Neural progenitor cell (in vitro differentiated cells): Measurements from ENCODE around the gene FOXN3. TPM values are rescaled to one million over a fixed set of nuclear protein-coding genes. Genes with fewer than 3 reads are reported as not detected.

Source experiments
- DNase-seq: peaks from one replicate; pipeline ENCODE4 v3.0.0-alpha.2; 2016; ENCODE audit warnings: low spot score
- H2AFZ ChIP-seq: fragments of 200-600 bp; sonication (generic); replicated peaks from 2 replicates; pipeline ENCODE4 v1.6.1; 2016; ENCODE audit warnings: antibody characterized with exemption
- H3F3A ChIP-seq: fragments of 200-600 bp; sonication (generic); 2 replicates; pipeline ENCODE4 v1.6.1; 2016; ENCODE audit warnings: antibody characterized with exemption, low read depth
- H3K27ac ChIP-seq: fragments of 200-600 bp; sonication (generic); 2 replicates; pipeline ENCODE4 v1.5.1; 2016; ENCODE audit warnings: mild to moderate bottlenecking
- H3K27me3 ChIP-seq: fragments of 200-600 bp; sonication (generic); 2 replicates; pipeline ENCODE4 v1.6.1; 2016; ENCODE audit warnings: mild to moderate bottlenecking, moderate library complexity
- H3K36me3 ChIP-seq: fragments of 200-600 bp; sonication (generic); 2 replicates; pipeline ENCODE4 v1.5.1; 2016
- H3K4me1 ChIP-seq: fragments of 200-600 bp; sonication (generic); 2 replicates; pipeline ENCODE4 v1.6.1; 2016; ENCODE audit warnings: mixed run types
- H3K4me2 ChIP-seq: fragments of 200-600 bp; sonication (generic); 2 replicates; pipeline ENCODE4 v1.6.1; 2016
- H3K4me3 ChIP-seq: fragments of 200-600 bp; sonication (generic); 2 replicates; pipeline ENCODE4 v1.5.1; 2016
- H3K79me2 ChIP-seq: fragments of 200-600 bp; sonication (generic); 2 replicates; pipeline ENCODE4 v1.6.1; 2016; ENCODE audit warnings: low read depth
- H3K9ac ChIP-seq: fragments of 200-600 bp; sonication (generic); 2 replicates; pipeline ENCODE4 v1.6.1; 2016
- H3K9me3 ChIP-seq: fragments of 200-600 bp; sonication (generic); 2 replicates; pipeline ENCODE4 v1.5.1; 2016; ENCODE audit warnings: low read depth
- H4K20me1 ChIP-seq: fragments of 200-600 bp; sonication (generic); 2 replicates; pipeline ENCODE4 v1.6.1; 2016; ENCODE audit warnings: low read depth
- H3K27ac Mint-ChIP-seq: 3 replicates; pipeline ENCODE4 v1.8.0; 2021; ENCODE audit warnings: mixed read lengths
- H3K27me3 Mint-ChIP-seq: 2 replicates; pipeline ENCODE4 v1.8.0; 2022; ENCODE audit warnings: low read depth, mild to moderate bottlenecking, inconsistent platforms, moderate library complexity, mixed read lengths; ENCODE audit not compliant: insufficient read depth
- H3K36me3 Mint-ChIP-seq: 3 replicates; pipeline ENCODE4 v1.8.0; 2021; ENCODE audit warnings: mixed read lengths
- H3K4me1 Mint-ChIP-seq: 3 replicates; pipeline ENCODE4 v1.8.0; 2021; ENCODE audit warnings: mixed read lengths
- H3K4me3 Mint-ChIP-seq: 3 replicates; pipeline ENCODE4 v1.8.0; 2021; ENCODE audit warnings: mild to moderate bottlenecking, moderate library complexity, mixed read lengths
- H3K9me3 Mint-ChIP-seq: 3 replicates; pipeline ENCODE4 v1.8.0; 2020; ENCODE audit warnings: mixed read lengths
- EZH2 ChIP-seq: fragments of 200-600 bp; sonication (generic); IDR thresholded peaks from 2 replicates; pipeline ENCODE4 v1.6.1; 2017; ENCODE audit warnings: antibody characterized with exemption, mild to moderate bottlenecking, moderate library complexity
- EZH2phosphoT487 ChIP-seq: fragments of 200-600 bp; sonication (generic); IDR thresholded peaks from 2 replicates; pipeline ENCODE4 v1.6.1; 2017; ENCODE audit warnings: antibody characterized with exemption
- total RNA-seq: library from RNA; depleted of rRNA; stranded (reverse); fragments of >200 nt; gene quantifications from 2 replicates; pipeline ENCODE4 v1.2.3, GENCODE V29; 2015; ENCODE audit warnings: low replicate concordance
- TF ChIP-seq, protein P1 (sequence below): fragments of 200-600 bp; sonication (generic); IDR thresholded peaks from 2 replicates; pipeline ENCODE4 v1.5.1; 2017; ENCODE audit warnings: antibody characterized with exemption, mild to moderate bottlenecking

The FOXN3 gene
- total RNA-seq, 1 donor from 2014 or later, result 39.5 TPM

DNA sequence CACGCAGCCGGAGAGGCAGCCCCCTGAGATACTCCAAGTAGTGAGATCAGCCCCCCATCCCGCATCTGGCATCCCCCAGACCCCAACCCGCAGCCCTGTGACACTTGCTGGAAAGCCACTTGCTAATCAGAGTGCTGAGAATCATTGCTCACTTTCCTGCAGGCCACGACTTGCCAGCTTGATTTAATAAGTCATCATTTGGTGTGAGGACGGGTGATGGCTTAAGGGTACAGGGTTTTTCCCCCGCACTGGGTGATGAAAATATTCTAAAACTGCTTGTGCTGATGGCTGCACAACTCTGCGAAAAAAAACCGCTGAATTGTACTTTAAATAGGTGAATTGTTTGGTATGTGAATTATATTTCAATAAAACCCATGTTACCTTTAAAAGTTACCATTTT, 171.2 kb downstream of the FOXN3 start:
- Histone ChIP-seq H3K9ac (no peak overlapping the region), H3K4me2 (no peak overlapping the region), H3K4me3 (no peak overlapping the region), H3K27me3 (no peaks in the 10 kb centered on the region), H3K36me3 (no peaks in the 10 kb centered on the region), H3K79me2 (peaks cover 19% of the 10 kb centered on the region), H3K4me1 (peaks cover 19% of the 10 kb centered on the region), H3K9me3 (no peaks in the 10 kb centered on the region), H3K27ac (no peak overlapping the region), H4K20me1 (peaks cover 24% of the 10 kb centered on the region), H2AFZ (no peak overlapping the region), H3F3A (no peaks in the 10 kb centered on the region)
- Mint-ChIP-seq H3K36me3 (peaks cover 8% of the 10 kb centered on the region), H3K9me3 (peaks cover 2% of the 10 kb centered on the region), H3K27ac (no peak overlapping the region), H3K4me1 (peaks cover 13% of the 10 kb centered on the region), H3K27me3 (no peaks in the 10 kb centered on the region), H3K4me3 (no peak overlapping the region)
- no peak for DNase-seq
- TF ChIP-seq EZH2 (no peak), EZH2phosphoT487 (no peak)
- TF ChIP-seq, protein P1, sequence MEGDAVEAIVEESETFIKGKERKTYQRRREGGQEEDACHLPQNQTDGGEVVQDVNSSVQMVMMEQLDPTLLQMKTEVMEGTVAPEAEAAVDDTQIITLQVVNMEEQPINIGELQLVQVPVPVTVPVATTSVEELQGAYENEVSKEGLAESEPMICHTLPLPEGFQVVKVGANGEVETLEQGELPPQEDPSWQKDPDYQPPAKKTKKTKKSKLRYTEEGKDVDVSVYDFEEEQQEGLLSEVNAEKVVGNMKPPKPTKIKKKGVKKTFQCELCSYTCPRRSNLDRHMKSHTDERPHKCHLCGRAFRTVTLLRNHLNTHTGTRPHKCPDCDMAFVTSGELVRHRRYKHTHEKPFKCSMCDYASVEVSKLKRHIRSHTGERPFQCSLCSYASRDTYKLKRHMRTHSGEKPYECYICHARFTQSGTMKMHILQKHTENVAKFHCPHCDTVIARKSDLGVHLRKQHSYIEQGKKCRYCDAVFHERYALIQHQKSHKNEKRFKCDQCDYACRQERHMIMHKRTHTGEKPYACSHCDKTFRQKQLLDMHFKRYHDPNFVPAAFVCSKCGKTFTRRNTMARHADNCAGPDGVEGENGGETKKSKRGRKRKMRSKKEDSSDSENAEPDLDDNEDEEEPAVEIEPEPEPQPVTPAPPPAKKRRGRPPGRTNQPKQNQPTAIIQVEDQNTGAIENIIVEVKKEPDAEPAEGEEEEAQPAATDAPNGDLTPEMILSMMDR, result no peak

DNA sequence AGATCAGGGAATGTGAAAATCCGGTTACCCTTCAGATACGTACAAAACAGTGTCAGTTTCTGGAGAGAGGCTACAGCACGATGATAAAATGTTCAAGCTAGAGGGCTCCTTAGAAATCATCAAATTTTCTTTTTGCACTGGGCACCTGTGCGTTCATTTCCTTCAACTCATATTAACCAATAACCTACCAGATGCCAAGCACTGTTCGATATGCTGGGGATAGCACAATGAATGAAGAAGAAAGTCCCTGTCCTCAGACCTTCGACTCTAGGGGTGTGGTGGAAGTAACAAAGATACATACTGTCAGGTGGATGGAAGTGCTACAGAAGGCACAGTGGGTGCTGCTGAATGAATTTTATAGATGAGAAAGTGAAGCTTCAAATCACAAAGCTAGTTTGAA, 172.3 kb downstream of the FOXN3 start:
- H3K9me3 ChIP-seq, result no peaks in the 10 kb centered on the region
- no peak for TF ChIP-seq EZH2
- TF ChIP-seq EZH2phosphoT487, result no peak
- H2AFZ ChIP-seq, result no peak overlapping the region
- no peak overlapping the region for H3K4me2 ChIP-seq
- no peaks in the 10 kb centered on the region for H3K36me3 ChIP-seq
- Mint-ChIP-seq H3K9me3 (peaks cover 2% of the 10 kb centered on the region), H3K36me3 (peaks cover 12% of the 10 kb centered on the region), H3K4me3 (no peak overlapping the region), H3K27me3 (no peaks in the 10 kb centered on the region), H3K27ac (no peak overlapping the region), H3K4me1 (peaks cover 13% of the 10 kb centered on the region)
- H3F3A ChIP-seq, result no peaks in the 10 kb centered on the region
- no peak overlapping the region for H3K4me3 ChIP-seq
- H3K27ac ChIP-seq, result no peak overlapping the region
- peaks cover 24% of the 10 kb centered on the region for H4K20me1 ChIP-seq
- DNase-seq, result no peak
- no peaks in the 10 kb centered on the region for H3K27me3 ChIP-seq
- peaks cover 19% of the 10 kb centered on the region for H3K4me1 ChIP-seq
- peaks cover 18% of the 10 kb centered on the region for H3K79me2 ChIP-seq
- no peak overlapping the region for H3K9ac ChIP-seq

DNA sequence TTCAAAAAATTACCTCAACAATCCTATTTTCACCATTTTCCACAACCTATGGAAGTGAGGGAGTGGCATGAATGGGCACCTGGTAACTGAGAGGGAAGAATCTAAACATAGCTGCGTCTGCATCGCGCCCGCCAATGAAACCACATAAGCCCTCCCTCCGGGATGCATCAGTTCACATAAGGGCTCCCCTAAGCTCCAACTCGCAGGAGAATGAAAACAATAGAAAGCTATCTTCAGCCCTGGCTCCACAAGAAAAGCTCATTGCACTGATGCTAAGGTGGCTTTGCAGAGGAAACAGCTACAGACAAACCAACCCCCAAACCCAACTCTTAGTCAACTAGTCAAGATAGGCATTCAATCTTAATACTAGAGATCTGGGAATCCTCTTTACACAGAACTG, 173.3 kb downstream of the FOXN3 start:
- no peaks in the 10 kb centered on the region for H3K27me3 Mint-ChIP-seq
- peaks cover 2% of the 10 kb centered on the region for H3K9me3 Mint-ChIP-seq
- no peak overlapping the region for H2AFZ ChIP-seq
- no peaks in the 10 kb centered on the region for H3F3A ChIP-seq
- peaks cover 12% of the 10 kb centered on the region for H3K36me3 Mint-ChIP-seq
- no peaks in the 10 kb centered on the region for H3K36me3 ChIP-seq
- no peaks in the 10 kb centered on the region for H3K9me3 ChIP-seq
- peaks cover 13% of the 10 kb centered on the region for H3K4me1 Mint-ChIP-seq
- no peak overlapping the region for H3K4me3 ChIP-seq
- TF ChIP-seq, protein P1, result no peak
- TF ChIP-seq EZH2, result no peak
- no peak for TF ChIP-seq EZH2phosphoT487
- H3K27ac ChIP-seq, result no peak overlapping the region
- peaks cover 18% of the 10 kb centered on the region for H3K79me2 ChIP-seq
- H4K20me1 ChIP-seq, result peaks cover 24% of the 10 kb centered on the region
- H3K27ac Mint-ChIP-seq, result no peak overlapping the region
- H3K27me3 ChIP-seq, result no peaks in the 10 kb centered on the region
- DNase-seq, result peak; percentile 25
- peak overlapping the region; percentile 30 for H3K4me2 ChIP-seq
- peaks cover 19% of the 10 kb centered on the region for H3K4me1 ChIP-seq
- H3K9ac ChIP-seq, result no peak overlapping the region
- no peak overlapping the region for H3K4me3 Mint-ChIP-seq

DNA sequence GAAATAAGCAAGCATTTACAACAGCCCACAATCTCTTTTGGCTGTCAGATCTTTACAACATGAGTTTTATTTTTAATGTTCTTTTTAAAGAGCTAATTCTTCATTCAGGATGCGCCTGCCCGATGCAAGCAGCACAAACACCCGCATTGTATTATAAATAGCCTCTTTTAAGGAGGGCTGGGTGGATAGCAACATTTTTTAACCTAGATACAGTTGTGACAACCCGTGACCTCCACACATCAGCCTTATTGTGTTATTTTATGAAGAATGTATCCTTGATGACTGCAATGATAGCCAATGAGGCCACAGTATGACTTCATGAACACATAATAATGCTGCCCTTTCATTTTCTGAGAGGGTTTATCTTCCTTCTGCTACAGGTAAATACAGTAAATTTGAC, 173.7 kb downstream of the FOXN3 start:
- H2AFZ ChIP-seq, result no peak overlapping the region
- H3K9me3 ChIP-seq, result no peaks in the 10 kb centered on the region
- Mint-ChIP-seq H3K4me1 (peaks cover 13% of the 10 kb centered on the region), H3K27me3 (no peaks in the 10 kb centered on the region), H3K27ac (no peak overlapping the region), H3K4me3 (no peak overlapping the region), H3K9me3 (peaks cover 2% of the 10 kb centered on the region), H3K36me3 (peaks cover 12% of the 10 kb centered on the region)
- DNase-seq, result no peak
- H3K9ac ChIP-seq, result no peak overlapping the region
- H3K79me2 ChIP-seq, result peaks cover 18% of the 10 kb centered on the region
- H3K4me2 ChIP-seq, result no peak overlapping the region
- no peaks in the 10 kb centered on the region for H3K36me3 ChIP-seq
- H3K4me1 ChIP-seq, result peaks cover 19% of the 10 kb centered on the region
- TF ChIP-seq EZH2phosphoT487, result no peak
- TF ChIP-seq EZH2, result no peak
- TF ChIP-seq, protein P1, result no peak
- no peaks in the 10 kb centered on the region for H3K27me3 ChIP-seq
- no peak overlapping the region for H3K4me3 ChIP-seq
- no peaks in the 10 kb centered on the region for H3F3A ChIP-seq
- H4K20me1 ChIP-seq, result peaks cover 24% of the 10 kb centered on the region
- no peak overlapping the region for H3K27ac ChIP-seq
